Lung (tissue), 16 donors: ENCODE results near the gene RAB40A. TPM values are rescaled to one million over a fixed set of nuclear protein-coding genes. Genes with fewer than 3 reads are reported as not detected.
A peak's percentile ranks its signal among the peaks of the same experiment; 100 is the strongest.

ENCODE experiments used
- ATAC-seq: fragments of 200-7000 bp; cut with Tn5 transposase; one replicate; pipeline ENCODE4 v1.9.1; 2020; ENCODE audit warnings: moderate number of reproducible peaks; ENCODE audit not compliant: insufficient read depth, low FRiP score
- DNase-seq, 3 donors: peaks; one replicate each; pipeline ENCODE4 v3.0.0-alpha.2; 2013 to 2017
- H3K27ac ChIP-seq, 2 donors: one replicate each; pipeline ENCODE4 v1.5.1; 2013; ENCODE audit warnings: mild to moderate bottlenecking in 2 of 2, moderate library complexity in 2 of 2, control low read depth in 1 of 2, inconsistent platforms in 1 of 2, low read depth in 1 of 2, low read length in 1 of 2
- H3K27me3 ChIP-seq, 3 donors: one replicate each; pipeline ENCODE4 v1.5.1; 2013; ENCODE audit warnings: low read length in 2 of 3; ENCODE audit not compliant: control insufficient read depth in 3 of 3, insufficient read depth in 3 of 3
- H3K36me3 ChIP-seq, 4 donors: one replicate each; pipeline ENCODE4 v1.5.1; 2013; ENCODE audit warnings: low read length in 4 of 4, mild to moderate bottlenecking in 1 of 4, moderate library complexity in 1 of 4; ENCODE audit not compliant: control insufficient read depth in 4 of 4, insufficient read depth in 4 of 4
- H3K4me1 ChIP-seq, 5 donors: one replicate each; pipeline ENCODE4 v1.5.1; 2013; ENCODE audit warnings: low read length in 5 of 5, mild to moderate bottlenecking in 2 of 5, moderate library complexity in 1 of 5; ENCODE audit not compliant: control insufficient read depth in 5 of 5, insufficient read depth in 5 of 5
- H3K4me3 ChIP-seq: one replicate; pipeline ENCODE4 v1.5.1; 2013; ENCODE audit warnings: mild to moderate bottlenecking, control low read depth, moderate library complexity
- H3K9ac ChIP-seq, 2 donors: one replicate each; pipeline ENCODE4 v1.5.1; 2013; ENCODE audit warnings: low read length in 2 of 2, control low read depth in 1 of 2; ENCODE audit not compliant: insufficient read depth in 1 of 2
- H3K9me3 ChIP-seq, 4 donors: one replicate each; pipeline ENCODE4 v1.5.1; 2013; ENCODE audit warnings: low read length in 3 of 4, mild to moderate bottlenecking in 1 of 4, moderate library complexity in 1 of 4; ENCODE audit not compliant: control insufficient read depth in 4 of 4, insufficient read depth in 3 of 4
- WGBS, 2 donors: extraction: QIAGEN DNeasy Blood & Tissue Kit; methylation state at CpG; one replicate each; pipeline ENCODE4 v1.1.7; 2013; 5-methylcytosine and 5-hydroxymethylcytosine counted together
- long read RNA-seq, 5 donors: transcript quantifications; one replicate each; lab custom pipeline, GENCODE V29; 2026
- polyA plus RNA-seq, 2 donors: library from polyadenylated mRNA; stranded (reverse); fragments of 200-250 nt; gene quantifications; one replicate each; pipeline ENCODE4 v1.2.1, GENCODE V29; 2013
- total RNA-seq, 2 donors: library from RNA; depleted of rRNA in 1 of 2; stranded (reverse); fragments of >200 nt in 1 of 2; gene quantifications; one replicate each; pipeline ENCODE4 v1.2.1, GENCODE V29; 2014 to 2021
- TF ChIP-seq, protein P1 (sequence below): IDR thresholded peaks from 2 replicates; pipeline ENCODE4 v1.5.1; 2012; ENCODE audit warnings: mild to moderate bottlenecking; ENCODE audit errors: control extremely low read depth, extremely low read depth
- donor health status: control.
- donor health status: control.
- donor health status: Bipolar disorder and iron deficiency.
- donor health status: healthy.
- donor health status: DM: yes; HTN: yes; CAD: no.

The RAB40A gene
- total RNA-seq (1 to 10 TPM in 1 of 2 donors, under 1 TPM in 1; 0.37 to 1.1 TPM), polyA plus RNA-seq (under 1 TPM; 0.06 to 0.12 TPM)
- long read RNA-seq, donor 1, partial matches to known transcripts, result 0 of 2 reads
- long read RNA-seq, donor 1, other reads (novel, unspliced or antisense), result 0 of 2 reads
- long read RNA-seq, donor 2, partial matches to known transcripts, result 0 of 3 reads
- long read RNA-seq, donor 2, other reads (novel, unspliced or antisense), result 0 of 3 reads
- long read RNA-seq, donor 3, partial matches to known transcripts, result 0 of 1 reads
- long read RNA-seq, donor 3, other reads (novel, unspliced or antisense), result 0 of 1 reads
- long read RNA-seq, donor 4, transcript RAB40A-202 (1 exons, 3,126 nt), result major isoform, 6 of 6 reads
- long read RNA-seq, donor 4, partial matches to known transcripts, result 0 of 6 reads
- long read RNA-seq, donor 4, other reads (novel, unspliced or antisense), result 0 of 6 reads
- long read RNA-seq, donor 5, partial matches to known transcripts, result 0 of 2 reads
- long read RNA-seq, donor 5, other reads (novel, unspliced or antisense), result 0 of 2 reads

DNA sequence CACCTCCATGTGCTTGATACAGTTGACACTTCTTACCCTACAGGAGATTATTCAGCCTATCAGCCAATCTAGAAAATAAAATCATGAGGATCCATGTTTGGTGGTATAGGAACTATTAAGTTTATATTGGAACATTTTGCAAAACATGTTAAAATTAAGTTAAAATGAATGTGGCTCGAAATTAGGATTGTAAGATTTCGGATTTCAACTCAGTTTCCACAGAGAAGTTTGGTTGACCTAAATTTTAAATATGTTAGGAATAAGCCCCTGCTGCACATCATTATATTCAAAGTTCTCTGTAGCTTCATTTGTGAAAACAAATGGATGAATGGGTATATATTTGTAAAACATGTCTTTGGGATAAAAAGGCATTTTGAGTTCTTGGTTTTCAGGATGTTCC lies at the start of gene RAB40A:
Gene RAB40A, minus strand, starts transcription at position 101 of the 400 bp plus-strand sequence. CDS start 18,733 bp downstream, outside the sequence.
- 64 to 88% methylated on average over 2 of the region's 2 CpGs for WGBS, 2 donors
- TF ChIP-seq, protein P1, sequence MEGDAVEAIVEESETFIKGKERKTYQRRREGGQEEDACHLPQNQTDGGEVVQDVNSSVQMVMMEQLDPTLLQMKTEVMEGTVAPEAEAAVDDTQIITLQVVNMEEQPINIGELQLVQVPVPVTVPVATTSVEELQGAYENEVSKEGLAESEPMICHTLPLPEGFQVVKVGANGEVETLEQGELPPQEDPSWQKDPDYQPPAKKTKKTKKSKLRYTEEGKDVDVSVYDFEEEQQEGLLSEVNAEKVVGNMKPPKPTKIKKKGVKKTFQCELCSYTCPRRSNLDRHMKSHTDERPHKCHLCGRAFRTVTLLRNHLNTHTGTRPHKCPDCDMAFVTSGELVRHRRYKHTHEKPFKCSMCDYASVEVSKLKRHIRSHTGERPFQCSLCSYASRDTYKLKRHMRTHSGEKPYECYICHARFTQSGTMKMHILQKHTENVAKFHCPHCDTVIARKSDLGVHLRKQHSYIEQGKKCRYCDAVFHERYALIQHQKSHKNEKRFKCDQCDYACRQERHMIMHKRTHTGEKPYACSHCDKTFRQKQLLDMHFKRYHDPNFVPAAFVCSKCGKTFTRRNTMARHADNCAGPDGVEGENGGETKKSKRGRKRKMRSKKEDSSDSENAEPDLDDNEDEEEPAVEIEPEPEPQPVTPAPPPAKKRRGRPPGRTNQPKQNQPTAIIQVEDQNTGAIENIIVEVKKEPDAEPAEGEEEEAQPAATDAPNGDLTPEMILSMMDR, result no peak
- ATAC-seq (no peak), DNase-seq (no peak)
- no peaks in the 10 kb centered on the region for H3K4me1 ChIP-seq
- peaks cover 0 to 2% (median 0%) of the 10 kb centered on the region in 4 donors for H3K9me3 ChIP-seq
- H3K27me3 ChIP-seq, result peaks cover 3 to 35% (median 13%) of the 10 kb centered on the region in 3 donors
- no peak within 1 kb of the TSS for H3K4me3 ChIP-seq
- H3K36me3 ChIP-seq, result no peaks in the 10 kb centered on the region
- no peak within 1 kb of the TSS for H3K27ac ChIP-seq
- no peak within 1 kb of the TSS for H3K9ac ChIP-seq

- no peak overlapping the region for H3K4me3 ChIP-seq
- H3K27me3 ChIP-seq, result peaks cover 0 to 43% (median 4%) of the 10 kb centered on the region in 3 donors
- 33 to 82% methylated on average over 1 of the region's 1 CpG for WGBS, 2 donors
- TF ChIP-seq, protein P1, result no peak
- no peak overlapping the region for H3K27ac ChIP-seq
- H3K4me1 ChIP-seq, result no peaks in the 10 kb centered on the region
- H3K9ac ChIP-seq, result no peak overlapping the region
- ATAC-seq (no peak), DNase-seq (peak in 2 of 3 donors; percentile 30 to 33)
- no peaks in the 10 kb centered on the region for H3K36me3 ChIP-seq
- no peaks in the 10 kb centered on the region for H3K9me3 ChIP-seq
Observed at GRCh38 chrX:103565752-103566151, 46.5 kb upstream of the RAB40A start.

DNA sequence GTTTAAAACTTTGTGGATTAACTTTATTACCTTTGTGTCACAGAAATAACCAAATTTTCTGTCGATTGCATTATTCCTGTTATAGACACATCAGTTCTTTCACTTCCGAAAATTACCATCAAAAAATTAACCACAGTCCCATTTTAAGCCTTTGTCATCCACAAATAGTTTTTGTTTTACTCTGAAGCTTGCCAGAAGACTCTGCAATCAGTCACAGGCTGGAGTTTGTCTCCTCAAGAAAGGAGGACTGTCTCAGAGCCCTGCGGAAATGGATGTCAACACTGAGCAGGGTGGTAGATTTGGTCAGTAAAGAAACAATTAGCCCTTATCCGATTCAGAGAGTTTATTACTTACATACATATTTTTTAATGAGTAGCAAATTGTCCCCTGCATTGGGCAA lies 45.9 kb upstream of the RAB40A start:
- WGBS, 2 donors, result 65 to 79% methylated on average over 4 of the region's 4 CpGs

More for the DNA sequence above, 45.9 kb upstream of the RAB40A start:
- H3K27ac ChIP-seq, result no peak overlapping the region
- no peaks in the 10 kb centered on the region for H3K9me3 ChIP-seq
- no peak overlapping the region for H3K9ac ChIP-seq
- TF ChIP-seq, protein P1, result no peak
- no peak for ATAC-seq
- H3K36me3 ChIP-seq, result no peaks in the 10 kb centered on the region
- no peak overlapping the region for H3K4me3 ChIP-seq
- no peak for DNase-seq
- H3K4me1 ChIP-seq, result no peaks in the 10 kb centered on the region
- H3K27me3 ChIP-seq, result peaks cover 0 to 40% (median 4%) of the 10 kb centered on the region in 3 donors
